Transverse colon (tissue), 4 donors: ENCODE measurements around the gene RHBDD1.

Source experiments
- CTCF ChIP-seq, 5 experiments: fragments of 200-600 bp in 3 of 5; fragments of 450-650 bp in 2 of 5; sonication (generic) in 3 of 5; IDR thresholded peaks; 1 replicate in 2 of 5; 2 replicates in 3 of 5; pipeline ENCODE4 v1.5.1; 2016 to 2017; ENCODE audit warnings: antibody characterized with exemption in 5 of 5, inconsistent platforms in 3 of 5, mild to moderate bottlenecking in 2 of 5, moderate library complexity in 1 of 5
- POLR2AphosphoS5 ChIP-seq, 3 donors: sonication (generic); formaldehyde crosslinking; IDR thresholded peaks; one replicate each; pipeline ENCODE4 v1.6.1; 2016; ENCODE audit warnings: antibody characterized with exemption in 3 of 3

GRCh38 chr2:226913641-226914040 is 77.8 kb downstream of the RHBDD1 start:
- no peak for TF ChIP-seq CTCF (IDR thresholded peaks at IDR 0.05)
- no peak for TF ChIP-seq POLR2AphosphoS5 (IDR thresholded peaks at IDR 0.05)
